RPMI8226 (cell line): ENCODE measurements around the gene C16orf96.

Source experiments
- DNase-seq: peaks from one replicate; pipeline ENCODE4 v3.0.0-alpha.2; 2015

C16orf96 gene

DNA sequence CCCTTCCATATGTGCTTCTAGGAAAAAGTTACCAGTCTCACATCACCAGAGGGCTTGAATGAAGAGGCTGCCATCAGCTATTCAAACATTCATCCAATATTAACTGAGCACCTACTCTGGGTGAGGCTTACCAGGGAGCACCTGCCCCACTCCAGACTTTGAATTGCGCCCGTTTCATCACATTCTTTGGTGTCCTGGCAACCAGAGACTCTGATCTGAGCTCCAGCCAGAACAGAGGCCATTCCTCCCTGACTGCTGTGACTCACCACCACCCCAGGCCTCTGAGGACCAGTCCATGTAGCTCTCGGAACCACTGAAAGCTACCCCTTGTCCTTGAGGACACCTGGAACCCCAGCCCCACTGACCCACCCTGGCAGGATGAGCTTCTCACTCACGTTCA is at the start of gene C16orf96:
Gene C16orf96 (plus strand): TSS at position 229 of the 400 bp plus-strand sequence. CDS start 150 bp downstream, at position 379.
- no peak for DNase-seq

DNA sequence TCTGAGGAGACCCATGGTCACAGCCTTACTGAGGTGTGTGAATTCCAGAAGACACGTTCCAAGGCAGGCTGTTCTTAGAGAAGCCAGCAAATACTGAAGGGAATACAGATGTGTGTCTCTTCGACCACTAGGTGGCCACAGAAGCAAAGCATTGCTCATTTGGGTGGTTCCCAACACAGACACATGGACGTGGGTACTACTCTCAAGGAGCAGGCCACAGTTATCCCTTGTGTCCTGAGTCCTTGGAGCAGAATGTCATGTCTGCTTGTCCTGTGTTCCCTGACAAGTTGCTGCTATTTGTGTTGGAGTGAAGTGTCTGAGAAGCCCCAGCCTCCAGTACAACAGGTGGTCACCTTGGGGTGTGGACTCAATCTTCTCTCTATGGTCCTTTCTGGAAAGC is 49.7 kb upstream of the C16orf96 start:
- peak; percentile 84 for DNase-seq

DNA sequence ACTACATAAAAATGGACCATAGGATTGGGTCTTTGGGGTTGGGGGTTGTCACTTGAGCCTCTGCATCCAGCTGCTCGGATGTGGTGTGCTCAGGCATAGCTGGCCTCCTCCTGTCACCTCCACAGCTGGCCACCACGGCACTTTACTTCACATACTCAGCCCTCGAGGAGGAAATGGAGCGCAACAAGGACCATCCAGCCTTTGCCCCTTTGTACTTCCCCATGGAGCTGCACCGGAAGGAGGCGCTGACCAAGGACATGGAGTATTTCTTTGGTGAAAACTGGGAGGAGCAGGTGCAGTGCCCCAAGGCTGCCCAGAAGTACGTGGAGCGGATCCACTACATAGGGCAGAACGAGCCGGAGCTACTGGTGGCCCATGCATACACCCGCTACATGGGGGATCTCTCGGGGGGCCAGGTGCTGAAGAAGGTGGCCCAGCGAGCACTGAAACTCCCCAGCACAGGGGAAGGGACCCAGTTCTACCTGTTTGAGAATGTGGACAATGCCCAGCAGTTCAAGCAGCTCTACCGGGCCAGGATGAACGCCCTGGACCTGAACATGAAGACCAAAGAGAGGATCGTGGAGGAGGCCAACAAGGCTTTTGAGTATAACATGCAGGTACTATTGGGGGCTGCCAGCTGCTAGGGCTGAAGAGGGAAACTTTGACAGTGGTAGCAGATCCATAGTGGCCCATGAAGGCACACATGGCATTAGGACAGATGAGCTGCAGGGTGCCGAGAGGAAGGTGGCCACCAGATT is 48.4 kb upstream of the C16orf96 start:
- no peak for DNase-seq

DNA sequence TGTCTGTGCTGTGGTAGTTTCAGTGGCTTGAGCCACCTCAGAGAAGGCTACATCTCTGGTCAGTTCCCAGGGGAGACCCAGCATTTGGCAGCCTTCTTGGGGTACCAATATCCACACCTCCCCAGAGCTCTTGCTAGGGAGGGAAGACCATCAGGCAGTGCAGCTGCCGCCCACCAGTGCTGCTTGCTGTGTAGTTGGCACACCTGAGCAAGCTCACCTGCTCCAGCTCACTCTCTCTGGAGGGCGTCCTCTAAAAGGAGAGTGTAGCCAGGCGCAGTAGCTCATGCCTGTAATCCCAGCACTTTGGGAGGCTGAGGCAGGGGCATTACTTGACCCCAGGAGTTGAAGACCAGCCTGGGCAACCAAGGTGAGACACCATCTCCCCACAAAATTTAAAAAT is 47.3 kb upstream of the C16orf96 start:
- no peak for DNase-seq

DNA sequence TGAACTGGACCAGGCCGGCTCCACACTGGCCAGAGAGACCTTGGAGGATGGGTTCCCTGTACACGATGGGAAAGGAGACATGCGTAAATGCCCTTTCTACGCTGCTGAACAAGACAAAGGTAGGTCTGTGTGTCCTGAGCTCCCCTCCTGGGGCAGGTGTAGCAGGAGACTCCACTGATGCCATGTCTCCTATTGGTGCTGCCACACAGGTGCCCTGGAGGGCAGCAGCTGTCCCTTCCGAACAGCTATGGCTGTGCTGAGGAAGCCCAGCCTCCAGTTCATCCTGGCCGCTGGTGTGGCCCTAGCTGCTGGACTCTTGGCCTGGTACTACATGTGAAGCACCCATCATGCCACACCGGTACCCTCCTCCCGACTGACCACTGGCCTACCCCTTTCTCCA is 46.7 kb upstream of the C16orf96 start:
- no peak for DNase-seq

DNA sequence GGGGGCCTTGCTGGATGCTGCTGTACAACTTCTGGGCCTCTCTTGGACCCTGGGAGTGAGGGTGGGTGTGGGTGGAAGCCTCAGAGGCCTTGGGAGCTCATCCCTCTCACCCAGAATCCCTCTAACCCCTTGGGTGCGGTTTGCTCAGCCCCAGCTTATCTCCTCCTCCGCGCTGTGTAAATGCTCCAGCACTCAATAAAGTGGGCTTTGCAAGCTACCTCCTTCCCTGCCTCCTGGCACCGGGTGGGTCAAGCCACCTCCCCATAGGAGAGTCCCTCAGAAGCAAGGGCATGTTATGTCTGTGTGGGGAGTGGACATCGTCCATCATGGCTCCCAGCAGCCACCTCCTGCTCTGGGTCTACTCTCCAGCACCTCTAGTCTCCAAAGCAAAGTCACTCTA is 46.0 kb upstream of the C16orf96 start:
- DNase-seq = no peak

DNA sequence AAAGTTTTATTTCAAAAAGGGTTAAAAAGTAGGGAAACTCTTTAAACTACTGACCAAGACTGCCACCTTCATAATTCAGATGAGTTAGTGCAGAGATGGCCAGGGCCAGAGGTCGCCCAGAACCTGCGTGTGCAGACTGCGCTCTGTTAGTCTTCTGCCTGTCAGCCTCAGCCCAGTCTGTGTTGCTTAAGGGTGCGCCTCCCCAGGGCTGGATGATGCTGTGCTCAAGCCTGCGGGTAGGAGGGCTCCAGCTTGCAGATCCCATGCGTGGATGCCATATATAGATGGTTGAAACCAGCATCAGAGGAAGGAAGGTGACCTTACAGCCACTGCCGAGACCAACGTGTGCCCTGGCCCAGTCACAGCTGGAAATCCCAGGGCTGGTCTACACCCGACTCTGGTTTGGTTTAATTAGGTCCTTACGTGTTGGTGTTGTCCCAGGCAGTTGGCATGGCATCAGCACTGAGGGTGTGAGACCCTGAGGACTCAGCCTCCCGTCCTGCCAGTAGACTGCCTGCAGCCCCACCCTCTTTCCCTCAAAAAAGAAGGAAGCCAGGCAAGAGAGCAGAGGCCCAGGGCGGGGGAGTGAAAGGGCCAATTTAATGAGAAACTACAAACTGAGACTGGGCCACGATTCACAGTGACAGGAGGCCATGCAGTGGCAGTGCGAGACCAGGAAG is 45.3 kb upstream of the C16orf96 start:
- DNase-seq = no peak

DNA sequence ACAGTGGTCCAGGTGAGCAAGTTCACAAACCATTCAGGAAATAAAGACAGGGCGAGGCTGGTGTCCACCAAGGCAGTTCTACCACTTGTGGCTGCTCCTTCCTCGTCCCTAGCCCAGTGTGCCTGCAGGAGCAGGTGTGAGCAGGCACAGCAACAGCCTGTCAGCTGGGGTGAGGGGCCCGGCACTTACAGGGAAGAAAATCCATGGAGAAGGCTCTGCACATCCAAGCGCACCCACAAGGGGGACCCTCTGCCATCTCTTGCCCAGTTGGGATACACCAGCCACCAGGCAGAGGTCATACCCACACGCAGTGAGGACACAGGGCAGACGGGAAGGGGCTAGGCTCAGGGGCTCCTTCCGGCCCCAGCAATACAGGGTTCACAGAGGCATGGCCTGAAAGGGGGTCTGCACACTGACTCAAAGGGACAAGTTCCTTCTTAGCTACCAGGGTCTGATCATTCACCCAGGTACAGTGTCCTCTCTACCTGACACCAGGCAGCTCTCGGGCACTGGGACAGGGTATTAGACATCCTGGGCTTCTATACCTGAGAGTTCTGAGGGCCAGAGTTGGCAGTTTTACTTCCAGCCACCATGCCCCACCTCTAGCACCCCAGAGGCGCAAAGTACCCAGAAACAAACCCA is 44.6 kb upstream of the C16orf96 start:
- peak; percentile 64 for DNase-seq

DNA sequence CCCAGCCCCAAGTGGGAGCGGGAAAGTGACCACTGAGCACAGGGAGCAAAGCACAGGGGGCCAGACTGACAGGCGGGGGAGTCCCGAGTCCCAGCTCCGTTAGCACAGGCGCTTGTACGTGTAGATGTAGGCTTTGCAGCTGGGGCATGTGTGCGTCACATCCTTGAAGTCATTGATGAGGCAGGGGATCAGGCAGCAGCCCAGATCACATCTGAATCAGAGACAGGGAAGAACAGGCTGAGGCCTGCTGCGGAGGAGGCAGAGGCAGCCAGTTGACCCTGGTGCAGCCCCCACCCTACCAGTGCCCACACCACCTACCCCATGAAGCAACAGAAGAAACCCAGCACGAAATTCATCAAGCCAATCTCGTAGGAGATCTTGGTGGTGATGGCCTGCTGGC is 43.7 kb upstream of the C16orf96 start:
- DNase-seq = no peak

DNA sequence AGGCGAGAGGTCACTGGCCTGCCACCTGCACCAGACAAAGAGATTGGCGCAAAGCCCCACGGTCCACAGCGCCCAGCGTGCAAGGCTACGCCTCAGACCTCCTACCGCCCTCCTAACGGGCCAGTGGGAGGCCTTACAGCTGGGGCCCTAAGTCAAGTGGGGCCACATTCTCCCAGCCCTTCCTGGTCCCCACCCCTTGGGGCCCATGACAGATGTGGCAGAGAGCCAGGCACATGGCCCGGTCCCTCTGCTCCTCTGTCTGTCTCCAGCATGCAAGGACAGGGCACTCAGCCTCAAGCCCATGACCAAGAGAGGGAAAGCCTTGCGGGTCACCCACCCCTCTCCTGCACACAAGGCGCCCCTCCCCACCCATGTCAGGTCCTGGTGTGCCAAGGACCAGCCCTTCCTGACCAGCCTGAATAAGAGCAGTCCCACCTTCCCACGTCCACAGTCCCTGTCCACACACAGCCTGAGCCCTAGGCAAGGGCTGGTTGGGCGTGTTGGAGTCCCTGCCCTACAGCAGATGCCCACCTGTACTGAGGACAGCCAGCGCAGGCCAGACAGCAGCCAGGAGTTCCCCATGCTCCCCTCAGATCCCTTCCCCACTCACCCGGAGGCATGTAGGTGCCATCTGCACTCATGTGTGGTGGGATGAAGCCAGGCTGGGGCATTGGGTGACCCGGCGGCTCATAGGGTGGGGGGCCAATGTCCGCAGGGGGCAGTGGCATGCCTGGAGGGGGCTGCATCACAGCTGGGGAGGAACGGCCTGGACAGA is 42.9 kb upstream of the C16orf96 start:
- peak; percentile 23 for DNase-seq

DNA sequence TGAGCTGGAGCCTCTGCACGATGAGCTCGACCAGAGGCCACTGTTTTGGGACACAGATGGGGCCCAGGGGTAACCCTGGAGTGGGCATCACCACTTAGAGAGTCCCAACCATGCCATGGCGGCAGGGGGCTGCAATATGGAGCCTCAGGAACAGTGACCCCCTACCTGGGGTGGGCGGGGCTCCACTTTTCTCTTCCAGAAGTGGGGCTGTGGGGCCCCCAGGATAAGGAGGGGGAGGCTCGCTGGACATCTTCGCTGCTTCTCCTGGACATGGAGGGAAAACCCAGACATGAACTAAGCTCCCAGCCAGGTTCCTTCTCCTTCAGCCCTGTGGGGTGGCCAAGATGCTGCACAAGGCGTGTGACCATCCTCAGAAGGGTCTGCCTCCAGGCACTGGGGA is 42.3 kb upstream of the C16orf96 start:
- DNase-seq = no peak

DNA sequence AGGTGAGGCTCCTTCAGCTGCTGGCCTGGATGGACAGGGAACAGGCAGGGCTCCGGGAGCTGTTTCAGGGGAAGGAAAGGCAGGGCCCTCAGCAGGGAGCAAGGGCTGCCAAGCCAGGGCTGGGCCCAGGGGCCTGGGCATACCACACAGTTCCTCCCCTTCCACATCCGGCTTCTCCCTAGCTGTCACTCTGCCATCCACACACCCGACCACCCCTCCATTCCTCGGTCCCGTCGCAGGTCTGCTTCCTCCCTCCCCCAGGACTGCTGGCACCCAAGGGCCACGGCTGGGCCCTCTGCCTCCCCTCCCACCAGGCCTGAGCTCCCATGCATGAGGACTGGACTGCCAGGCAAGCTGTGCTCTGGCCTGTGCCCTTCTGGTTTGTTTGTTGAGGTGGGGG is 41.5 kb upstream of the C16orf96 start:
- peak; percentile 16 for DNase-seq

DNA sequence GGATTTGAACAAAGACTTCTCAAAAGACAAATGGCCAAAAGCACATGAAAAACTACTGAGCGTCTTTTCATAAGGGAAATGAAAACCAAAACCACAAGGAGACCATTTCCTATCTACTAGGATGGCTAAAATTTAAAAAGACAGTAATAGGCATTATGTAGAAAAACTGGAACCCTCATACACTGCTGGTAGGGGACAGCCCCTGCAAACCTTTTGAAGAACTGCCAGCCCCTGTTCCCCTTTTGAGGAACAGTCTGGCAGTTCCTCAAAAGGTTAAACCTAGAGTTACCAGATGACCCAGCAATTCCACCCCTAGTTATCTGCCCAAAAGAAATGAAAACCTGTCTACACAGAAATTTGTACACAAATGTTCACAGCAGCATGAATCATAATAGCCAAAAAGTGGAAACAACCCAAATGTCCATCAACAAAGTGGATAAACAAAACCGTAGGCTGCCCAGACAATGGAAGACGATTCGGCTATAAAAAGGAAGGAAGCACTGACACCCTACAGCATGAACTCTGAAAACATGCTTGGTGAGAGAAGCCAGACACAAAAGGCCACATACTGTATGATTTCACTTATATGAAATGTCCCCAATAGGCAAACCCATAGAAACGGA is 40.4 kb upstream of the C16orf96 start:
- peak; percentile 90 for DNase-seq

DNA sequence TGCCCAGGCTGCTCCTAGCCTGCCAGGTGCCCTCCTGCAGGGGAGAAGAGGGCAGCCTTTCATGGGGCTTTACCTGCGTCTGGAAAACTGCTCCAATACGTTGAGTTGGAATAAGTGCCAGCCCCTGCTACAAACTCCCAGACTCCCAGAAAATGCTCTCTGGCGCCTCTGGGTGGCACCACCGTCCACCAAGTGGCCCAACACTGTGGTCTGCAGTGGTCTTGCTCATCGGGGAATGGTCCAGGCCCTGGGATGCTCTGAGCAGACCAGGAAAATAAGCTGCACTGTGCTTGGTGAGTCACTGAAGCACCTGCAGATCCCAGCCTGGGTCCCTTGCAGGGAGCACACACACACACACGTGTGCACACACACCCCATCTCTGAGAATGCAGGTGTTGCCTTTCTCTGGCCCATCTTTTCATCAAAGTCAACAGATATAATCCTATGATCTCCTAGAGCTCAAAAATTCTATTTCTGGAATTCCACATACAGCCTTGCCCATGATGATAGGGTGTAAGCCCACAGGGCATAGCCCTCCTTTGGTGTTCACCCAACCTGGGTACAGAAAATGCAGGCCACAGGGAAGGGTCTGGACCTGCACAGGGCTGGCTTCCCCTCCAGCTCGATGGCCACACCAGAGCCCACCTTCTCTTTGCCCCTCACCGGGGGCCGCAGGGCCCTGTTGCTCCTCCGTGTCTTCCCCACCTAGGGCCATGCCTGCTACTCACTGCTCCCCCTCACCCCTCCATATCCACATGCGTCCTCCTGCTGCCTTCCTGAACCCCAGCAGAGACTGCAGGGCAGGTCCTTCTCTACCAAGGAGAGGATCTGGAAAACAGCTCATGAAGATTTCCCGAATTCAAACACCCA is 38.1 kb upstream of the C16orf96 start:
- DNase-seq = peak; percentile 34

DNA sequence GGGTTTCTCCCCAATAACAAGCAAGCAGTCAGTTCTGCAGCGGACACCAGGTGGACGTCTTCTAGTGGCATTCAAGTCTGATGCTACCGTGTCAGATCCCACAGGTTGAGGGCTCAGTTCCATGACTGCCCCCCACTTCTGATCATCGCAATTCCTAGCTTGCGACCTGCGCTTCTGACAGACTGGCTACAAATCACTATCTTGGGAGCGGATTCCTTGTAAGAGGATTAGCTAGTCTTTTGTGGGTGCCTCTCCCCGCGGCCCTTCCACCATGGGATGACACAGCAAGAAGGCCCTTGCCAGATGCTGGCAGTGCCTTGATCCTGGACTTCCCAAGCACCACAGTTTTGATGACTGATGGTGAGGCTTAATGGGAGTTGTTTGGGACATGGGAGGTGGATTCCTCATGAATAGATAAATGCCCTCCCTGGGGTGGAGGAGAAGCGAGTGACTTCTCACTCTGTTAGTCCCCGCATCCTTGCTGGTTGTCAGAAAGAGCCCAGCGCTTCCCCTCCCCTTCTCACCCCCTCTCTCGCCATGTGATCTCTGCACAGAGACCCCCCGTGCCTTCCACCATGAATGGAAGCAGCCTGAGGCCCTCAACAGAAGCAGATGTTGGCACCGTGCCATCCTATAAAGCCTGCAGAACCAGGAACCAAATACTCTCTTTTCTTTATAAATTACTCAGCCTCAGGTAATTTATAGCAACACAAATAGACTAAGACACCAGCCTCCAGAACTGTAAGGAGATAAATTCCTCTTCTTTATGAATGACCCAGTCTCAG is 36.7 kb upstream of the C16orf96 start:
- DNase-seq = no peak

DNA sequence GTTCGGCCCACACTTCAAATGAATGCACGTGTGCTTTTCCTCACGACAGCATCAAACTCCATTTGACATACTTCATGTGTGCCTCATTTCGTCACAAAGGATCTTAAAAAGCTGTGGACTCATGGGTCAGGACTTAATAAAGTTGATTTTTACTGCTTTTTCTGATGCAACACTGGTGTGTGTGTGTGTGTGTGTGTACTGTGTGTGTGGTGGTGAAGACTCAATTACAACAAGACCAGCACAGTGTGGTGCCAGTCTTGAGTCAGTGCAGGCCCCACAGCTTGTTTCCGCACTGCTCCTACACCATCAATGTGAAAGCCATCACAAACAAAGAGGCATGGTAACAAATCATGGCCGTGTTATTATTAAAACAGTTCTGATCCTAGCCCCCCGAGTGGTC is 35.2 kb upstream of the C16orf96 start:
- DNase-seq = no peak

DNA sequence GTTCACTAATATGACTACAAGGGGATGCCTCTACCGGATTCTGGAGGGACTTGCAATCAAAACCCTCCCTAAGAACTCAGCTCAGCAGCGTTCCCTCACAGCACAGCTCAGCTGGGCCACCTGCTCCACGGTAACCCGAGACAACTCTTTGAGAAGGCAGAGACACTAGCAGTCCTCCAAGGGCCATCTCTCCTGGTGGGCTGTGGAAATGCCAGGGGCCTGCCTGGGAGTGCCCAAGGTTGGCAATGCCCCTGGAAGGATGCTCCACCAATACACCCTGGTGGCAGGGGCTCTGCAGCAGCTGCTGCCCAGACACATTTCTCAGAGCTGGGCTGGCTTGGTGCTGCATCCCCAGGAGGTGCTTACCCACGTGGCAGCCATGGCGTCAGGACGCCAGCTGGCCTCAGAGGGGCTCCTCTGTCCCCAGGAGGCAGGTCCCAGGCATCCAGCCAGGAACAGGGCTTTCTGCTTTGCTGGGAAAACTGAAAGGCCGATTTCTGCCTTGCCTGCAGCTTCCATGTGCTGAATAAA is 34.0 kb upstream of the C16orf96 start:
- no peak for DNase-seq

DNA sequence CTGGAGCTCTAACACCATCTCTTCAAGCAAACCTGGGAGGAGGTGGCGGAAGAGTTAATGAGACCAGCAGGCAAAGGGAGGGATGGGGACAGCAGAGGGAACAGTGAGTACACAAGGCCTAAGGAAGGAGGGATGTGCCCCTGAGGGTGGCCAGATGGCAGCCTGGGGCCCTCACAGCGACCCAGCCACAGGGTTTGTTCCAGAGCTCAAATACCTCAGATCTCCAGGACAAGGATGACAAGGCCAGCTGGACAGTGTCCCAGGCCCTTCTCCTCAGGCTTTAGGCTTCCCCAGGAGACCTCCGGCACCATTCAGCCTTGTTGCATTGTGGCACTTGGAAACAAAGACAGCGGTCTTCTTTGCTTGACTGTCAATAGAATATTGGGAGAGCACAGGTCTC is 32.5 kb upstream of the C16orf96 start:
- DNase-seq = no peak

DNA sequence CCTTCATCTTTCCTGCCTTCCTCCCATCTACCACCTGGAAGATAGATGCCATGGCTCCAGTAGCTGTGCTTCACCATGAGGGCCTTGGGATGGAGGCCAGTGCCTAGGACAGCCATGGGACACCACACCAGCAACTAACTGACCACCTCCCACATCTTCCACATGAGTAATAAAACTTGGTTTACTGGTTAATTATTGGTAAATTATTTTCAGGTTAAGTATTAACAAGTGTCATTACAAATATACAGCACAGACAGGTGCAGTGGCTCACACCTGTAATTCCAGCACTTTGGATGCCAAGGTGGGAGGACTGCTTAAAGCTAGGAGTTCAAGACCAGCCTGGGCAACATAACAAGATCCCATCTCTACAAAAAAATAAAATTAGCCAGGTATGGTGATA is 31.6 kb upstream of the C16orf96 start:
- no peak for DNase-seq

DNA sequence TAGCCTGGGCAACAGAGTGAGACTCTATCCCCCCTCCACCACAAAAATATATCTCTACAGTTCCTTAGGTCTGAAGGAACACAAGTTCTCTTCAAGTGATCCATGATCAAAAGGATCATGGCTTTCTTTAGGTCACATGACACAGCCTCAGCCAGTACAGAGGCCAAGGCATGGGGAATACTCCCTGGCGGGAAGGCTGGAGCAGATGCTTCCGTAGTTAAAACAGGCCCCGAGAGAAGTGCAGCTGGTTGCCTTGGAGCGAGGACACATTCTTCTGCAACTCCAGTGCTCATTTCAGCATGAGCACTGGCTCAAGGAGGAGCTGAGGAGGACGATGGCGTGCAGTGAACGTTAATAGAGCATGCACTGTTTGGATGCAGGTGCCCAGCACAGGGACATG is 31.1 kb upstream of the C16orf96 start:
- DNase-seq = no peak
